SK-N-SH (cell line): ENCODE measurements around the gene PEX1. TPM values are rescaled to one million over a fixed set of nuclear protein-coding genes. Genes with fewer than 3 reads are reported as not detected.

Experiments
- CTCF ChIA-PET: fragments of 300-600, 350-600 bp; formaldehyde crosslinking; extraction: SDS; loops from one replicate; lab custom pipeline; 2021; lab: Yijun Ruan, JAX
- POLR2A ChIA-PET: fragments of 350-600 bp; sonication (Branson Sonifier 250); formaldehyde crosslinking; extraction: SDS; loops from one replicate; lab custom pipeline; 2020; ENCODE audit warnings: antibody characterized with exemption, inconsistent platforms; lab: Yijun Ruan, JAX
- DNase-seq: peaks from one replicate; pipeline ENCODE4 v3.0.0; 2012
- H2AFZ ChIP-seq: fragments of 200-600 bp; sonication (generic); 2 replicates; pipeline ENCODE4 v1.8.1; 2016; ENCODE audit warnings: antibody characterized with exemption, mild to moderate bottlenecking, low read depth
- H3F3A ChIP-seq: fragments of 200-600 bp; sonication (generic); replicated peaks from 2 replicates; pipeline ENCODE3; 2016; ENCODE audit warnings: antibody characterized with exemption, mild to moderate bottlenecking; ENCODE audit not compliant: insufficient read depth
- H3K27ac ChIP-seq, 2 experiments: fragments of 200-500 bp in 1 of 2; fragments of 200-600 bp in 1 of 2; sonication (Bioruptor generic) in 1 of 2; sonication (generic), shearing (Covaris generic) in 1 of 2; 2 replicates each; pipeline versions ENCODE4 v1.5.1 to v1.6.1; 2014 to 2016; ENCODE audit warnings: low read depth in 2 of 2, inconsistent platforms in 1 of 2, low read length in 1 of 2, mild to moderate bottlenecking in 1 of 2, mixed read lengths in 1 of 2
- H3K27me3 ChIP-seq: fragments of 200-600 bp; sonication (generic), shearing (Covaris generic); 2 replicates; pipeline ENCODE4 v1.6.1; 2016; ENCODE audit warnings: mixed run types; ENCODE audit not compliant: insufficient read depth
- H3K36me3 ChIP-seq, 2 experiments: fragments of 200-500 bp in 1 of 2; fragments of 200-600 bp in 1 of 2; sonication (Bioruptor generic) in 1 of 2; sonication (generic) in 1 of 2; replicated peaks in 1 of 2; 2 replicates each; pipeline versions ENCODE3 to v1.5.1; 2014 to 2016; ENCODE audit warnings: low read length in 1 of 2, mild to moderate bottlenecking in 1 of 2; ENCODE audit not compliant: insufficient read depth in 2 of 2, control insufficient read depth in 1 of 2
- H3K4me1 ChIP-seq, 2 experiments: fragments of 200-500 bp in 1 of 2; fragments of 200-600 bp in 1 of 2; sonication (Bioruptor generic) in 1 of 2; sonication (generic), shearing (Covaris generic) in 1 of 2; 2 replicates each; pipeline versions ENCODE4 v1.5.1 to v1.6.1; 2014 to 2016; ENCODE audit warnings: low read depth in 1 of 2, low read length in 1 of 2, mixed run types in 1 of 2; ENCODE audit not compliant: insufficient read depth in 2 of 2, control insufficient read depth in 1 of 2
- H3K4me2 ChIP-seq: fragments of 200-600 bp; sonication (generic), shearing (Covaris generic); 2 replicates; pipeline ENCODE4 v1.6.1; 2017; ENCODE audit warnings: mixed run types
- H3K4me3 ChIP-seq, 2 experiments: fragments of 200-500 bp in 1 of 2; fragments of 200-600 bp in 1 of 2; sonication (Bioruptor generic) in 1 of 2; sonication (generic), shearing (Covaris generic) in 1 of 2; 2 replicates each; pipeline versions ENCODE4 v1.5.1 to v1.8.1; 2014 to 2016; ENCODE audit warnings: low read depth in 2 of 2, inconsistent platforms in 1 of 2, low read length in 1 of 2, mild to moderate bottlenecking in 1 of 2, mixed read lengths in 1 of 2, moderate library complexity in 1 of 2
- H3K79me2 ChIP-seq: fragments of 200-600 bp; sonication (generic); 2 replicates; pipeline ENCODE4 v1.8.1; 2017; ENCODE audit warnings: mild to moderate bottlenecking; ENCODE audit not compliant: insufficient read depth
- H3K9ac ChIP-seq: fragments of 200-600 bp; sonication (generic); 2 replicates; pipeline ENCODE4 v1.6.1; 2017; ENCODE audit warnings: mixed run types
- H3K9me2 ChIP-seq: fragments of 200-600 bp; sonication (generic); 2 replicates; pipeline ENCODE4 v1.6.1; 2017; ENCODE audit warnings: mixed run types
- H3K9me3 ChIP-seq: fragments of 200-600 bp; sonication (generic); 2 replicates; pipeline ENCODE4 v1.6.1; 2017; ENCODE audit warnings: mixed run types, mild to moderate bottlenecking, moderate library complexity
- H4K20me1 ChIP-seq: fragments of 200-600 bp; sonication (generic); 2 replicates; pipeline ENCODE4 v1.6.1; 2017; ENCODE audit warnings: mild to moderate bottlenecking, mixed run types; ENCODE audit not compliant: insufficient read depth
- CHD2 ChIP-seq: fragments of 150-350 bp; IDR thresholded peaks from 2 replicates; pipeline ENCODE4 v1.6.1; 2018; ENCODE audit warnings: low read length; ENCODE audit not compliant: partially characterized antibody
- ELF1 ChIP-seq: IDR thresholded peaks from 2 replicates; pipeline ENCODE4 v1.4.0; 2012
- FOSL2 ChIP-seq: IDR thresholded peaks from 2 replicates; pipeline ENCODE4 v1.4.0; 2012; ENCODE audit warnings: low read depth, mild to moderate bottlenecking, moderate library complexity, borderline replicate concordance
- FOXJ3 ChIP-seq: sonication (generic); formaldehyde crosslinking; IDR thresholded peaks from 2 replicates; pipeline ENCODE4 v1.5.1; 2020; ENCODE audit warnings: mild to moderate bottlenecking, missing genetic modification reagents
- GATA2 ChIP-seq: sonication (generic); formaldehyde crosslinking; IDR thresholded peaks from 2 replicates; pipeline ENCODE4 v1.5.0; 2020; ENCODE audit warnings: mild to moderate bottlenecking, missing genetic modification reagents
- MEF2A ChIP-seq: IDR thresholded peaks from 2 replicates; pipeline ENCODE4 v1.4.0; 2012; ENCODE audit warnings: low read depth, borderline replicate concordance
- REST ChIP-seq: IDR thresholded peaks from 2 replicates; pipeline ENCODE4 v1.6.1; 2012; ENCODE audit warnings: mild to moderate bottlenecking, low read depth, low read length, moderate library complexity
- RXRA ChIP-seq: IDR thresholded peaks from 2 replicates; pipeline ENCODE4 v1.4.0; 2012; ENCODE audit warnings: low read depth, mild to moderate bottlenecking, borderline replicate concordance
- SIN3A ChIP-seq: IDR thresholded peaks from 2 replicates; pipeline ENCODE4 v1.6.1; 2012; ENCODE audit warnings: low read depth, mild to moderate bottlenecking, low read length, moderate library complexity, borderline replicate concordance
- USF2 ChIP-seq: fragments of 150-350 bp; IDR thresholded peaks from 2 replicates; pipeline ENCODE4 v1.6.1; 2017; ENCODE audit warnings: antibody characterized with exemption, low read length, low read depth, borderline replicate concordance
- YY1 ChIP-seq: IDR thresholded peaks from 2 replicates; pipeline ENCODE4 v1.4.0; 2012; ENCODE audit warnings: low read depth, mild to moderate bottlenecking
- WGBS: methylation state at CpG from one replicate; pipeline ENCODE4 v1.1.6; 2017; ENCODE audit warnings: low lambda C conversion rate; 5-methylcytosine and 5-hydroxymethylcytosine counted together
- polyA plus RNA-seq, 3 experiments: library from polyadenylated mRNA; depleted of rRNA; stranded (reverse); fragments of >200 nt; gene quantifications; 2 replicates each; pipeline ENCODE4 v1.2.3, GENCODE V29; 2012
- TF ChIP-seq, protein P1 (sequence below): fragments of 150-350 bp; IDR thresholded peaks from 2 replicates; pipeline ENCODE4 v1.6.1; 2016; ENCODE audit warnings: mild to moderate bottlenecking, low read depth, low read length
- TF ChIP-seq, protein P2 (sequence below): IDR thresholded peaks from 2 replicates; pipeline ENCODE4 v1.4.0; 2012; ENCODE audit warnings: low read depth, borderline replicate concordance
- TF ChIP-seq, protein P3 (sequence below): IDR thresholded peaks from 2 replicates; pipeline ENCODE4 v1.4.0; 2012; ENCODE audit warnings: low read depth, borderline replicate concordance

The PEX1 gene
- polyA plus RNA-seq, 1 of the 3 experiments (the other 2 are of a cell fraction): 16.0 TPM

- POLR2A ChIA-PET: interaction anchor here (1.7 kb wide), 1 partner anchor 12 kb away, joined by 3 read pairs; no protein-coding TSS in a partner anchor
Observed at GRCh38 chr7:92460510-92460909, 67.8 kb downstream of the PEX1 start.

GRCh38 chr7:92460109-92460508, 68.2 kb downstream of the PEX1 start:
- Histone ChIP-seq H3K27ac (no peak overlapping the region), H3K27me3 (no peaks in the 10 kb centered on the region), H3K9me2 (no peaks in the 10 kb centered on the region), H3K4me2 (no peak overlapping the region), H3K4me3 (no peak overlapping the region), H3K9ac (no peak overlapping the region), H3K9me3 (no peaks in the 10 kb centered on the region), H3K79me2 (no peaks in the 10 kb centered on the region), H3F3A (peaks cover 20% of the 10 kb centered on the region), H3K36me3 (peaks cover 20 to 34% of the 10 kb centered on the region in 2 experiments), H2AFZ (no peak overlapping the region), H3K4me1 (peaks cover 0 to 4% of the 10 kb centered on the region in 2 experiments; a peak in 3 of 4 replicates), H4K20me1 (no peaks in the 10 kb centered on the region)
- no peak for DNase-seq
- POLR2A ChIA-PET: no interaction called here
- WGBS: 90% methylated on average over 2 of the region's 2 CpGs
- CTCF ChIA-PET: interaction anchor here (0.8 to 6.4 kb wide), 14 partner anchors 8 to 463 kb away, joined by 3 to 66 read pairs (median 6); partner anchors contain the start of genes ERVW-1 and GATAD1
- TF ChIP-seq USF2: no peak
- TF ChIP-seq REST: no peak
- no peak for TF ChIP-seq SIN3A
- TF ChIP-seq, protein P1, sequence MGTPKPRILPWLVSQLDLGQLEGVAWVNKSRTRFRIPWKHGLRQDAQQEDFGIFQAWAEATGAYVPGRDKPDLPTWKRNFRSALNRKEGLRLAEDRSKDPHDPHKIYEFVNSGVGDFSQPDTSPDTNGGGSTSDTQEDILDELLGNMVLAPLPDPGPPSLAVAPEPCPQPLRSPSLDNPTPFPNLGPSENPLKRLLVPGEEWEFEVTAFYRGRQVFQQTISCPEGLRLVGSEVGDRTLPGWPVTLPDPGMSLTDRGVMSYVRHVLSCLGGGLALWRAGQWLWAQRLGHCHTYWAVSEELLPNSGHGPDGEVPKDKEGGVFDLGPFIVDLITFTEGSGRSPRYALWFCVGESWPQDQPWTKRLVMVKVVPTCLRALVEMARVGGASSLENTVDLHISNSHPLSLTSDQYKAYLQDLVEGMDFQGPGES: no peak
- TF ChIP-seq, protein P2, sequence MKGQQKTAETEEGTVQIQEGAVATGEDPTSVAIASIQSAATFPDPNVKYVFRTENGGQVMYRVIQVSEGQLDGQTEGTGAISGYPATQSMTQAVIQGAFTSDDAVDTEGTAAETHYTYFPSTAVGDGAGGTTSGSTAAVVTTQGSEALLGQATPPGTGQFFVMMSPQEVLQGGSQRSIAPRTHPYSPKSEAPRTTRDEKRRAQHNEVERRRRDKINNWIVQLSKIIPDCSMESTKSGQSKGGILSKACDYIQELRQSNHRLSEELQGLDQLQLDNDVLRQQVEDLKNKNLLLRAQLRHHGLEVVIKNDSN: no peak
- no peak for TF ChIP-seq YY1
- TF ChIP-seq ELF1: no peak

More at GRCh38 chr7:92460510-92460909, 67.8 kb downstream of the PEX1 start:
- Histone ChIP-seq H3F3A (peaks cover 16% of the 10 kb centered on the region), H3K9me3 (no peaks in the 10 kb centered on the region), H3K4me3 (no peak overlapping the region), H2AFZ (no peak overlapping the region), H3K79me2 (no peaks in the 10 kb centered on the region), H3K9me2 (no peaks in the 10 kb centered on the region), H3K36me3 (peaks cover 15 to 32% of the 10 kb centered on the region in 2 experiments), H3K4me1 (peaks cover 0 to 4% of the 10 kb centered on the region in 2 experiments; a peak in 3 of 4 replicates), H3K27me3 (no peaks in the 10 kb centered on the region), H3K27ac (no peak overlapping the region), H3K9ac (no peak overlapping the region), H3K4me2 (no peak overlapping the region), H4K20me1 (no peaks in the 10 kb centered on the region)
- 97% methylated on average over 4 of the region's 4 CpGs for WGBS
- CTCF ChIA-PET: interaction anchor here (0.8 to 6.4 kb wide), 36 partner anchors 9 to 593 kb away, joined by 3 to 66 read pairs (median 5); partner anchors contain the start of genes ANKIB1, CYP51A1, ERVW-1 and GATAD1
- TF ChIP-seq ELF1 (no peak), CHD2 (no peak), FOSL2 (no peak), RXRA (no peak), YY1 (no peak), GATA2 (CRISPR knock-in tag) (no peak), MEF2A (no peak), FOXJ3 (CRISPR knock-in tag) (no peak)
- TF ChIP-seq, protein P2: no peak
- TF ChIP-seq, protein P3, sequence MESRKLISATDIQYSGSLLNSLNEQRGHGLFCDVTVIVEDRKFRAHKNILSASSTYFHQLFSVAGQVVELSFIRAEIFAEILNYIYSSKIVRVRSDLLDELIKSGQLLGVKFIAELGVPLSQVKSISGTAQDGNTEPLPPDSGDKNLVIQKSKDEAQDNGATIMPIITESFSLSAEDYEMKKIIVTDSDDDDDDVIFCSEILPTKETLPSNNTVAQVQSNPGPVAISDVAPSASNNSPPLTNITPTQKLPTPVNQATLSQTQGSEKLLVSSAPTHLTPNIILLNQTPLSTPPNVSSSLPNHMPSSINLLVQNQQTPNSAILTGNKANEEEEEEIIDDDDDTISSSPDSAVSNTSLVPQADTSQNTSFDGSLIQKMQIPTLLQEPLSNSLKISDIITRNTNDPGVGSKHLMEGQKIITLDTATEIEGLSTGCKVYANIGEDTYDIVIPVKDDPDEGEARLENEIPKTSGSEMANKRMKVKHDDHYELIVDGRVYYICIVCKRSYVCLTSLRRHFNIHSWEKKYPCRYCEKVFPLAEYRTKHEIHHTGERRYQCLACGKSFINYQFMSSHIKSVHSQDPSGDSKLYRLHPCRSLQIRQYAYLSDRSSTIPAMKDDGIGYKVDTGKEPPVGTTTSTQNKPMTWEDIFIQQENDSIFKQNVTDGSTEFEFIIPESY: no peak
- TF ChIP-seq, protein P1: no peak
- no peak for DNase-seq
